Heart left ventricle (tissue), 16 donors: ENCODE data around the gene RIMS1. TPM values are rescaled to one million over a fixed set of nuclear protein-coding genes. Genes with fewer than 3 reads are reported as not detected.

Source experiments
- ATAC-seq, 4 donors: fragments of 200-7000 bp; cut with Tn5 transposase; one replicate each; pipeline ENCODE4 v1.9.1; 2020 to 2022; ENCODE audit warnings: moderate library complexity in 4 of 4, mild to moderate bottlenecking in 3 of 4, moderate number of reproducible peaks in 1 of 4
- DNase-seq, 5 donors: peaks; one replicate each; pipeline ENCODE4 v3.0.0-alpha.2; 2020
- H3K27ac ChIP-seq, 12 donors: fragments of 200-600 bp; sonication (generic) in 4 of 12; one replicate each; pipeline versions ENCODE4 v1.5.0 to v1.8.0; 2016 to 2022; ENCODE audit warnings: mild to moderate bottlenecking in 2 of 12
- H3K27me3 ChIP-seq, 9 donors: fragments of 200-600 bp; sonication (generic) in 2 of 9; one replicate each; pipeline versions ENCODE4 v1.5.1 to v1.8.0; 2016 to 2022; ENCODE audit warnings: mild to moderate bottlenecking in 3 of 9
- H3K36me3 ChIP-seq, 9 donors: fragments of 200-600 bp; sonication (generic) in 2 of 9; one replicate each; pipeline versions ENCODE4 v1.5.0 to v1.8.0; 2018 to 2022; ENCODE audit warnings: mild to moderate bottlenecking in 2 of 9
- H3K4me1 ChIP-seq, 12 donors: fragments of 200-600 bp; sonication (generic) in 4 of 12; one replicate each; pipeline versions ENCODE4 v1.5.0 to v1.8.0; 2016 to 2022; ENCODE audit warnings: mild to moderate bottlenecking in 3 of 12
- H3K4me3 ChIP-seq, 12 donors: fragments of 200-600 bp; sonication (generic) in 4 of 12; one replicate each; pipeline versions ENCODE4 v1.5.0 to v1.8.0; 2017 to 2022; ENCODE audit warnings: mild to moderate bottlenecking in 9 of 12, moderate library complexity in 4 of 12
- H3K9me3 ChIP-seq, 12 donors: fragments of 200-600 bp; sonication (generic) in 4 of 12; one replicate each; pipeline versions ENCODE4 v1.5.0 to v1.8.0; 2016 to 2022; ENCODE audit warnings: mild to moderate bottlenecking in 1 of 12
- POLR2A ChIP-seq, 2 donors: fragments of 450-650 bp; IDR thresholded peaks; one replicate each; pipeline ENCODE4 v1.6.1; 2017; ENCODE audit warnings: antibody characterized with exemption in 2 of 2, mild to moderate bottlenecking in 2 of 2, moderate library complexity in 2 of 2
- WGBS, 4 donors: extraction: QIAGEN DNeasy Blood & Tissue Kit in 2 of 4; methylation state at CpG; one replicate each; pipeline versions ENCODE4 v1.1.5 to v1.1.7; 2013 to 2018; 5-methylcytosine and 5-hydroxymethylcytosine counted together
- intact Hi-C, 10 donors: fragments of 100-400 bp; cut with DNase I; formaldehyde crosslinking; loops; one replicate each; pipeline versions ENCODE4 v1.11.1 to v1.14.2; 2022
- polyA plus RNA-seq, 2 donors: library from polyadenylated mRNA; stranded (reverse); fragments of 200-250 nt; gene quantifications; one replicate each; pipeline ENCODE4 v1.2.3, GENCODE V29; 2013
- total RNA-seq, 9 donors: library from RNA; depleted of rRNA in 2 of 9; stranded (reverse); fragments of >200 nt in 2 of 9; fragmentation: NEBNext Ultra II Directional in 3 of 9; extraction: Animal tissue kit (Norgen Biotek cat#: 25700) in 3 of 9; gene quantifications; one replicate each; pipeline versions ENCODE4 v1.1.0 to v1.2.4, GENCODE V29; 2016 to 2023
- TF ChIP-seq, protein P1 (sequence below), 12 donors: fragments of 200-600 bp; sonication (generic) in 4 of 12; IDR thresholded peaks; one replicate each; pipeline versions ENCODE4 v1.5.0 to v1.8.0; 2018 to 2022; ENCODE audit warnings: antibody characterized with exemption in 12 of 12, mild to moderate bottlenecking in 5 of 12
- donor health status: ischemic (EF 13 %, LVEDD 7.1; RV severe dilation, severe dysfunction).
- donor health status: healthy with polysubstance abuse.
- donor health status: DM: no; HTN: yes; CAD: no.
- donor health status: DM: no; HTN: no; CAD: no.
- donor health status: ischemic (EF 25% LVEDD 6.9; RV normal size, moderate dysfunction).
- donor health status: ischemic (EF 25% LVEDD 5.7; RV mildly dilated, moderate dysfunction).
- donor health status: healthy.
- donor health status: DM: yes; HTN: yes; CAD: no.
- donor health status: ischemic (EF 35%, LVEDD 5.7; RV mildly dilated, moderate dysfunction).
- donor health status: nonischemic (EF 11% LVEDD 7.7; RV severe dilation, severe dysfunction).
- donor health status: DM: yes; HTN: yes; CAD: no.
- donor health status: PGD.
- donor health status: ischemic (EF 29% LVEDD 5.4; RV normal size, mild dysfunction).
- donor health status: nonischemic (EF 23%, LVEDD 6.1; RV moderate dilation, normal function).

Gene RIMS1
- total and polyA plus RNA-seq, 11 donors: 0.11 to 3.2 (median 1.1) TPM; not detected in 4

DNA sequence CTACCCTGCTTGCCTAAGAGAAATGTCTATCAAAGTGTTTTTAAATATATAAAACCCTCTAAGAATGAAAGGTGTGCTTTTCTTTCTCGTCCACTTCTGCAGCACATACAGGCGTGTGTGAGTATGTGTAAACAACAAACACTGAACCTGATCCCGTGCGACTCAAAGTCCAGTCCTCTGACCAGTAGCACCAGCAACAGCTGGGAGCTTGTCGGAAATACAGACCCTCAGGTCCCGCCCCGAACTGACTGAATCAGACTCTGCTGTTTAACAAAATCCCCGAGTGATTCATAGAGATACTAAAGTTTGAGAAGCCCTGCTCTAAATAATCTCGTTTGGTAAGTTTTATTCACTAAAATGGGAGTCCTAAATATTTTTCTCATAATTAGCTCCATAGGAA, 527.5 kb downstream of the RIMS1 start:
- Histone ChIP-seq H3K27ac (no peak overlapping the region), H3K27me3 (peaks cover 0 to 16% (median 6%) of the 10 kb centered on the region in 9 donors), H3K36me3 (no peaks in the 10 kb centered on the region), H3K4me1 (no peaks in the 10 kb centered on the region), H3K4me3 (no peak overlapping the region), H3K9me3 (no peaks in the 10 kb centered on the region)
- TF ChIP-seq, protein P1, sequence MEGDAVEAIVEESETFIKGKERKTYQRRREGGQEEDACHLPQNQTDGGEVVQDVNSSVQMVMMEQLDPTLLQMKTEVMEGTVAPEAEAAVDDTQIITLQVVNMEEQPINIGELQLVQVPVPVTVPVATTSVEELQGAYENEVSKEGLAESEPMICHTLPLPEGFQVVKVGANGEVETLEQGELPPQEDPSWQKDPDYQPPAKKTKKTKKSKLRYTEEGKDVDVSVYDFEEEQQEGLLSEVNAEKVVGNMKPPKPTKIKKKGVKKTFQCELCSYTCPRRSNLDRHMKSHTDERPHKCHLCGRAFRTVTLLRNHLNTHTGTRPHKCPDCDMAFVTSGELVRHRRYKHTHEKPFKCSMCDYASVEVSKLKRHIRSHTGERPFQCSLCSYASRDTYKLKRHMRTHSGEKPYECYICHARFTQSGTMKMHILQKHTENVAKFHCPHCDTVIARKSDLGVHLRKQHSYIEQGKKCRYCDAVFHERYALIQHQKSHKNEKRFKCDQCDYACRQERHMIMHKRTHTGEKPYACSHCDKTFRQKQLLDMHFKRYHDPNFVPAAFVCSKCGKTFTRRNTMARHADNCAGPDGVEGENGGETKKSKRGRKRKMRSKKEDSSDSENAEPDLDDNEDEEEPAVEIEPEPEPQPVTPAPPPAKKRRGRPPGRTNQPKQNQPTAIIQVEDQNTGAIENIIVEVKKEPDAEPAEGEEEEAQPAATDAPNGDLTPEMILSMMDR (IDR thresholded peaks at IDR 0.05): no peak
- no peak for TF ChIP-seq POLR2A (IDR thresholded peaks at IDR 0.05)
- intact Hi-C loops: loop anchor here (2.0 to 10.0 kb wide), 7 partner anchors 711 to 913 kb away; no protein-coding TSS in a partner anchor
- DNase-seq (no peak), ATAC-seq (no peak)
- WGBS, 4 donors: 68 to 76% (median 72%) methylated on average over 9 of the region's 9 CpGs

- intact Hi-C loops: loop anchor here in 9 of 10 donors (5.0 to 10.0 kb wide), 6 partner anchors 710 to 913 kb away; no protein-coding TSS in a partner anchor
- WGBS, 4 donors: 67 to 86% (median 79%) methylated on average over 4 of the region's 4 CpGs
- no peak overlapping the region for H3K27ac ChIP-seq
These were observed 528.3 kb downstream of the RIMS1 start for GRCh38 chr6:72414657-72415056.

DNA sequence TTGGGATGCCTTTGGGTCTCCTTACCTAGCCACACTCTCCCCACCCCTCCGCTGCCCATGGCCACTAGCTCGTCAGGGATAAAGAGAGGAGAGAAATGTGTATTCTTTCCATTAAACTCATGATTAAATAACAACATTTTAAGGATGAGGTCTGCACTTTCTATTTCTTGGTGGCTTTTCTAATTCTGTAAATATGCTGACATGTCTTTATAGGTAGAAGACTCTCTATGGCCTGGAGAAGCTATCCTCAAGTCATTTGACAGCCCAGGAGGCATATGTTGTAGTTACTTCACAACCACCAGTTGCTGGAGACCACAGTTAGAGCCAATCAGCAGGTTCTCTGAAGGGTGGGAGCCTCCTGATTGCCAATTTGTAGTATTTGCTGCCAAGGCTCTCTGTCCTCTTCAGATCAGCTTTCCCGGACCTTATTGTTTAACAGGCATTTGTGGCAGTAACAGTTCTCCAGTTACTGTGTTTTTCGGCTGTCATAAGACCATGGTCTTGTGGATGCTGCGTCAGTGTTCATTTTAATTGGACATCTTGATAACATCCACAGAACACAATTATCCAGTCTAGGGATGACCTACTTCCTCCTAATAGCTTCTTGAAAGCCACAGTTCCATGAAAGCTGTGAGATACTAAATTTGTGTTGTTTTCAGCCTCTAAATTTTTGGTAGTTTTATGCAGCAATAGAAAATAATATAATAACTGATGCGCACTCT, 530.6 kb downstream of the RIMS1 start:
- H3K27me3 ChIP-seq: peaks cover 0 to 16% (median 6%) of the 10 kb centered on the region in 9 donors
- DNase-seq (no peak), ATAC-seq (no peak)
- no peak for TF ChIP-seq POLR2A (IDR thresholded peaks at IDR 0.05)
- TF ChIP-seq, protein P1 (IDR thresholded peaks at IDR 0.05): no peak
- intact Hi-C loops: loop anchor here in 4 of 10 donors (10.0 kb wide), 2 partner anchors 708 to 908 kb away; no protein-coding TSS in a partner anchor
- no peak overlapping the region for H3K4me3 ChIP-seq
- no peaks in the 10 kb centered on the region for H3K4me1 ChIP-seq
- no peak overlapping the region for H3K27ac ChIP-seq
- H3K9me3 ChIP-seq: no peaks in the 10 kb centered on the region
- WGBS, 4 donors: 79 to 89% (median 83%) methylated on average over 6 of the region's 6 CpGs
- no peaks in the 10 kb centered on the region for H3K36me3 ChIP-seq

More at GRCh38 chr6:72414657-72415056, 528.3 kb downstream of the RIMS1 start:
- H3K4me3 ChIP-seq: no peak overlapping the region
- ATAC-seq (no peak), DNase-seq (no peak)
- H3K4me1 ChIP-seq: no peaks in the 10 kb centered on the region
- no peaks in the 10 kb centered on the region for H3K36me3 ChIP-seq
- no peaks in the 10 kb centered on the region for H3K9me3 ChIP-seq
- TF ChIP-seq POLR2A (IDR thresholded peaks at IDR 0.05): no peak
- TF ChIP-seq, protein P1 (IDR thresholded peaks at IDR 0.05): no peak
- H3K27me3 ChIP-seq: peaks cover 0 to 16% (median 6%) of the 10 kb centered on the region in 9 donors

DNA sequence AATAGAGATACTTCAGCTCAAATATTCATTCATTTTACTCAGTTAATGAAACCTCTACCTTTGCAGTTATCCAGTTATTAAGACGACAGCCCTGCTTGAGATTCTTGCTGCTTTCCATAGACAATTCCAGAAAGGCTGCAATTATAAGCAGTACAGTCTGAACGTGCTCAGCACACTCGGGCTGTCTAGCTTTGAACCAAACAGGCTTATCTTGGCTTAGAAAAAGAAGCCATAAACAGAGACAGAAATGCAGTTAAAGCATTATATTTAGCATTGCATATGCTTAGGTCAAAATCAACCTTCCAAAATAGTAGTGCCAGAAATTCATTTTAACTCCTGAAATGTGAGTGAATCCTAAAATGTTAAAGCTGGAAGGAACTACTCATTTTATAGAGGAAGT, 531.4 kb downstream of the RIMS1 start:
- WGBS, 4 donors: 51 to 61% (median 52%) methylated on average over 3 of the region's 3 CpGs
- Histone ChIP-seq H3K4me1 (no peaks in the 10 kb centered on the region), H3K9me3 (no peaks in the 10 kb centered on the region), H3K27me3 (peaks cover 0 to 13% (median 4%) of the 10 kb centered on the region in 9 donors), H3K4me3 (no peak overlapping the region), H3K36me3 (no peaks in the 10 kb centered on the region), H3K27ac (no peak overlapping the region)
- DNase-seq: no peak
- intact Hi-C loops: loop anchor here in 4 of 10 donors (10.0 kb wide), 2 partner anchors 707 to 907 kb away; no protein-coding TSS in a partner anchor
- no peak for TF ChIP-seq POLR2A (IDR thresholded peaks at IDR 0.05)
- TF ChIP-seq, protein P1 (IDR thresholded peaks at IDR 0.05): no peak
- ATAC-seq: no peak
